Cardiac muscle cell (in vitro differentiated cells and primary cell): ENCODE data around the gene RHBG. TPM values are rescaled to one million over a fixed set of nuclear protein-coding genes. Genes with fewer than 3 reads are reported as not detected.

Experiments
- DNase-seq, 2 donors: peaks; one replicate each; pipeline versions ENCODE4 v3.0.0 to v3.0.0-alpha.2; 2010 to 2017; ENCODE audit warnings: low read depth in 1 of 2, low spot score in 1 of 2
- H3K27ac ChIP-seq: fragments of 200-600 bp; sonication (generic); 2 replicates; pipeline ENCODE4 v1.5.1; 2016
- H3K27me3 ChIP-seq: fragments of 200-600 bp; sonication (generic); 2 replicates; pipeline ENCODE4 v1.6.0; 2016; ENCODE audit warnings: control low read depth
- H3K36me3 ChIP-seq: fragments of 200-600 bp; sonication (generic); 2 replicates; pipeline ENCODE4 v1.5.1; 2016; ENCODE audit warnings: control low read depth
- H3K4me1 ChIP-seq: fragments of 200-600 bp; sonication (generic); 2 replicates; pipeline ENCODE4 v1.8.1; 2017; ENCODE audit warnings: low read depth, mild to moderate bottlenecking, mixed run types
- H3K4me3 ChIP-seq: fragments of 200-600 bp; sonication (generic); 2 replicates; pipeline ENCODE4 v1.5.1; 2016; ENCODE audit warnings: mild to moderate bottlenecking
- H3K9me3 ChIP-seq: fragments of 200-600 bp; sonication (generic); 2 replicates; pipeline ENCODE4 v1.5.1; 2017; ENCODE audit warnings: low read depth, mild to moderate bottlenecking, control low read depth
- polyA plus RNA-seq: library from polyadenylated mRNA; unstranded; fragments of >200 nt; fragmentation: Nextera tagmentation; extraction: Ambion mirVana; gene quantifications from 2 replicates; pipeline ENCODE4 v1.2.1, GENCODE V29; 2016
- total RNA-seq: library from RNA; depleted of rRNA; stranded (reverse); fragments of >200 nt; gene quantifications from 2 replicates; pipeline ENCODE4 v1.2.3, GENCODE V29; 2016
- TF ChIP-seq, protein P1 (sequence below): IDR thresholded peaks from 2 replicates; pipeline ENCODE4 v1.5.1; 2012; ENCODE audit warnings: low read depth, mild to moderate bottlenecking, low read length

RHBG gene
- total and polyA plus RNA-seq, 2 experiments from 2014 or later = not detected

DNA sequence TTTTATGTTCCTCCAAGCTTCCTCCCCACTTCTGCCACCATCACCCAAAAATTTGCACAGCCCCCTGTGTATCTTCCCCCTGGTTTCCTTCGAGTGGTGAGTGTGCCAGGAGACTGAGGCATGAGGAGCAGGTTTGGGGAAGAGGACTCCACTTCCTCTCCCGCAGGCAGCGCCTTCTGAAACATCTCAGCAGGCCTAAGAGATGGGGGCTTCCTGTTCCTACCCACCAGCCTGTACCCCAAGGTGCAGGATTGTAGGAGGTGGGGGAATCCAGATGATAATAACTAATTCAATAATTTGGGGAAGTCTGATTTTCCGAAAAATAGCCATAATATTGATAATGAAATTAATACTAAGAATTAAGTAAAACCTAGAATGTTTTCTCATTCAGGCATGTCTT is 62.4 kb downstream of the RHBG start:
- H3K4me1 ChIP-seq = peaks cover 43% of the 10 kb centered on the region
- H3K4me3 ChIP-seq = no peak overlapping the region
- H3K27me3 ChIP-seq = peaks cover 100% of the 10 kb centered on the region

DNA sequence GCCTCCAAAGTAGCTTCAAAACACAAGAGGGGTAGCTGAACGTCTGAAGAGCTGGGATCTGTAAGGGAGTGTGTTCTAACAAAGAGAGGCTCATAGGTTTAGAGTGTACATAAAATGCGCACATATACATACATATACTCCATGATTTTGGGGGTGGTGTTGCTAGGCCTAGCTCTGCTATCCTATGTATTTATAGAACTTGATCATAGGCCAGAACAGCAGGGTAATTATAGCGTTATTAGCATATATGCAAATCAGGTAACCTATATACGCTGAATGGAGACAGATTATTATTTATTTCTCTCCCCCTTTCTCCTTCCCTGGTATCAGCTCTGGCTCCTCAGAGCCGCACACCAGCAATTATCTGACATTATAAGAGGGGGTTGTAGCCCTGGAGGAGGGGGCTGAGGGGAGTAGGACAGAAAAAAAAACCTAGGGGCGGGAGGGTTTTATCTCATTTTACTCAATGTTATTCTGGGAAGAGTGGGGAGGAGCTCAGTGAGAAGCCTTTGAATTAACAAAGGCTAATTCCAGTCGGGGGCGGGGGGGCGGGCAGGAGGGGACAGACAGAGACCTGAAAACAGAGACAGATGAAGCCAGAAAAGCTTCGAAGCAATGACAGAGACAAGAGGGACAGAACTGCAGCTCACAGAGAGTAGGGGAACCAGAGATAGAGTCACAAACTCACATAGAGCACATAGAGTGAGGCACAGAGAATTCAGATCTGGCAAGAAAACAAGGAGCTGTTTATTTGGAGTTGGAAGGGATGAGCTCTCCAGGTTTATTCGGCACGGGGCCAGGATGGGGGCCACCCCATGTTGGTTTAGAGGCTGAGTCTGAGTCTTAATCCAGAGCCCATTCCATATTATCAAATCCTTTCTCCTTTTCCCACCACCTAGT is 63.0 kb downstream of the RHBG start:
- Histone ChIP-seq H3K36me3 (no peaks in the 10 kb centered on the region), H3K4me1 (peaks cover 45% of the 10 kb centered on the region), H3K27ac (no peak overlapping the region), H3K4me3 (no peak overlapping the region), H3K9me3 (no peaks in the 10 kb centered on the region), H3K27me3 (peaks cover 100% of the 10 kb centered on the region)
- DNase-seq = no peak
- TF ChIP-seq, protein P1, sequence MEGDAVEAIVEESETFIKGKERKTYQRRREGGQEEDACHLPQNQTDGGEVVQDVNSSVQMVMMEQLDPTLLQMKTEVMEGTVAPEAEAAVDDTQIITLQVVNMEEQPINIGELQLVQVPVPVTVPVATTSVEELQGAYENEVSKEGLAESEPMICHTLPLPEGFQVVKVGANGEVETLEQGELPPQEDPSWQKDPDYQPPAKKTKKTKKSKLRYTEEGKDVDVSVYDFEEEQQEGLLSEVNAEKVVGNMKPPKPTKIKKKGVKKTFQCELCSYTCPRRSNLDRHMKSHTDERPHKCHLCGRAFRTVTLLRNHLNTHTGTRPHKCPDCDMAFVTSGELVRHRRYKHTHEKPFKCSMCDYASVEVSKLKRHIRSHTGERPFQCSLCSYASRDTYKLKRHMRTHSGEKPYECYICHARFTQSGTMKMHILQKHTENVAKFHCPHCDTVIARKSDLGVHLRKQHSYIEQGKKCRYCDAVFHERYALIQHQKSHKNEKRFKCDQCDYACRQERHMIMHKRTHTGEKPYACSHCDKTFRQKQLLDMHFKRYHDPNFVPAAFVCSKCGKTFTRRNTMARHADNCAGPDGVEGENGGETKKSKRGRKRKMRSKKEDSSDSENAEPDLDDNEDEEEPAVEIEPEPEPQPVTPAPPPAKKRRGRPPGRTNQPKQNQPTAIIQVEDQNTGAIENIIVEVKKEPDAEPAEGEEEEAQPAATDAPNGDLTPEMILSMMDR = no peak

More for the DNA sequence above, 62.4 kb downstream of the RHBG start:
- TF ChIP-seq, protein P1 = no peak
- H3K27ac ChIP-seq = no peak overlapping the region
- H3K36me3 ChIP-seq = no peaks in the 10 kb centered on the region
- DNase-seq = no peak
- H3K9me3 ChIP-seq = no peaks in the 10 kb centered on the region

DNA sequence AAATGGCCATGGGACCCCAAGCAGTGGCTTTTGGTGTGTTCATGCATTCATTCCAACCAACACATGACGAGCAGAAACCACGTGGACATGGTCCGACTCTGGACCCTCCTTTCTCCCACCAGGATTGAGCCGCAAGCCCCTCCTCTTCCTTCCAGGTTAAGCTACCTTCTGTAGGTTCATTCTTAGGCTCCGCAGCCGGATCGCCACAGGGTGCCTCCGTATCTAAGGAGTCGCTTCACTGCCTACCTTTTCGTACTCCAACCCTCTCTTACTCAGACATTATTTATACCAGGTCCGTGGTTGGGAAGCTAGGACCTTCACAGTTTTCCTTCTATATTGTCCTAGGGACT is 63.6 kb downstream of the RHBG start:
- TF ChIP-seq, protein P1 = no peak
- Histone ChIP-seq H3K4me3 (no peak overlapping the region), H3K27me3 (peaks cover 100% of the 10 kb centered on the region), H3K4me1 (peaks cover 45% of the 10 kb centered on the region), H3K36me3 (no peaks in the 10 kb centered on the region), H3K27ac (no peak overlapping the region), H3K9me3 (no peaks in the 10 kb centered on the region)
- DNase-seq = no peak

DNA sequence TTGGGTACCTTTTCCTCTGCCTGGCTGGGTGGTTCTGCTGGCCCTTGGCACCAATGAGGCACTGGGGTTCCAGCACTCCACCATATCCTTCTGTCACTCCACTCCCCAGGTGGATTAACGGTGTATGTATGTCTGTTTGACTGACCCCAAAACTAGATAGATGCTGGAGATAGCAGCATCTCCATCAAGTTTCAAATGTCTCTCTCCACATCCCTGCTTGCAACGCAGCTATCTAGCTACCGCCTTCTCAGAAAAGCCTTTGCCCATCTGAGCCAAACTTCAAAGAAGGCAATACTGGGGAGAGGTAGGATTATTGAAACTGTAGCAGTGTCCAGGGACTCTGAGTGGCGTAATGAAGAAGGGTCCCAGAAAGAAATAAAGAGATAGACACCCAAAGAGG is 64.0 kb downstream of the RHBG start:
- no peak for DNase-seq
- TF ChIP-seq, protein P1 = no peak
- Histone ChIP-seq H3K27ac (no peak overlapping the region), H3K4me3 (no peak overlapping the region), H3K27me3 (peaks cover 100% of the 10 kb centered on the region), H3K9me3 (no peaks in the 10 kb centered on the region), H3K4me1 (peaks cover 45% of the 10 kb centered on the region), H3K36me3 (no peaks in the 10 kb centered on the region)

DNA sequence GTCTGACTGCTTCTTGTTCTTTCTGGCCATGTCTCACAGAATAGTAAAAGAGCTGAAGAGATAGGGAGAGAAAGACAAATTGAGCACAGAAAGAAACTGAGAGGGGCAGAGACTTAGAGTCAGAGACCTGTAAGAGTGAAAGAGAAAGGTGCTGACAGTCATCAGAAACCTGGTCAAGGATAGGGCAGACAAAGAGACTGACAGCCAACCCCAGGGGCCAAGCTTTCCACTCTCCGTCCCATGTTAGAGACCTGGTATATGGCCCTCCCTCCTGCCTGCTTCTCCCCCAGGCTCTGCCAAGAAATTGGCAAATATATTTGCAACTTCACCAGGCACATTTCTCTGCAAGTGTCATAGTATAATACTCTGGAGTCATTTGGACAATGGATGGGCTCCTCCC is 64.6 kb downstream of the RHBG start:
- peaks cover 100% of the 10 kb centered on the region for H3K27me3 ChIP-seq
- H3K4me3 ChIP-seq = no peak overlapping the region
- no peaks in the 10 kb centered on the region for H3K9me3 ChIP-seq
- H3K36me3 ChIP-seq = no peaks in the 10 kb centered on the region
- H3K4me1 ChIP-seq = peaks cover 45% of the 10 kb centered on the region
- no peak overlapping the region for H3K27ac ChIP-seq
- no peak for DNase-seq
- TF ChIP-seq, protein P1 = no peak

Other genes with a start within 250 kb of the RHBG start
- 3.6 and 8.6 TPM in 2 replicates for gene SEMA4A, start 215.6 kb upstream of the RHBG start, total RNA-seq
- 0.65 and 2.9 TPM in 2 replicates for gene SEMA4A, start 215.6 kb upstream of the RHBG start, polyA plus RNA-seq
- gene SLC25A44, start 175.1 kb upstream of the RHBG start, total RNA-seq = 9.2 and 9.7 TPM in 2 replicates
- gene SLC25A44, start 175.1 kb upstream of the RHBG start, polyA plus RNA-seq = 13.8 and 18.1 TPM in 2 replicates
- 106 and 129 TPM in 2 replicates for gene PMF1, start 156.2 kb upstream of the RHBG start, total RNA-seq
- 133 and 151 TPM in 2 replicates for gene PMF1, start 156.2 kb upstream of the RHBG start, polyA plus RNA-seq
- gene BGLAP, start 127.0 kb upstream of the RHBG start, total RNA-seq = 0.51 and 0.67 TPM in 2 replicates
- gene BGLAP, start 127.0 kb upstream of the RHBG start, polyA plus RNA-seq = 0.32 and 1.8 TPM in 2 replicates
- 34.5 and 35.7 TPM in 2 replicates for gene PAQR6, start 121.2 kb upstream of the RHBG start, total RNA-seq
- 23.3 and 40.1 TPM in 2 replicates for gene PAQR6, start 121.2 kb upstream of the RHBG start, polyA plus RNA-seq
- 101 and 110 TPM in 2 replicates for gene SMG5, start 86.4 kb upstream of the RHBG start, total RNA-seq
- gene SMG5, start 86.4 kb upstream of the RHBG start, polyA plus RNA-seq = 79.5 and 95.5 TPM in 2 replicates
- gene TMEM79, start 84.9 kb upstream of the RHBG start, total RNA-seq = 2.6 and 4.0 TPM in 2 replicates
- 3.0 and 4.6 TPM in 2 replicates for gene TMEM79, start 84.9 kb upstream of the RHBG start, polyA plus RNA-seq
- gene GLMP, start 73.5 kb upstream of the RHBG start, total RNA-seq = 54.9 and 57.7 TPM in 2 replicates
- 49.0 and 55.3 TPM in 2 replicates for gene GLMP, start 73.5 kb upstream of the RHBG start, polyA plus RNA-seq
- gene VHLL, start 69.9 kb upstream of the RHBG start, total RNA-seq = 0.98 TPM in 1 of 2 replicates, not detected in the other
- gene VHLL, start 69.9 kb upstream of the RHBG start, polyA plus RNA-seq = 0.21 TPM in 1 of 2 replicates, not detected in the other
- 245 and 330 TPM in 2 replicates for gene CCT3, start 30.9 kb upstream of the RHBG start, total RNA-seq
- 282 and 287 TPM in 2 replicates for gene CCT3, start 30.9 kb upstream of the RHBG start, polyA plus RNA-seq
- not detected in 2 replicates for gene TSACC, start 30.7 kb upstream of the RHBG start, total RNA-seq
- gene TSACC, start 30.7 kb upstream of the RHBG start, polyA plus RNA-seq = 1.1 and 4.7 TPM in 2 replicates
- gene MEF2D, start 131.6 kb downstream of the RHBG start, total RNA-seq = 35.9 and 64.6 TPM in 2 replicates
- gene MEF2D, start 131.6 kb downstream of the RHBG start, polyA plus RNA-seq = 35.1 and 52.1 TPM in 2 replicates
- 4.2 and 31.8 TPM in 2 replicates for gene IQGAP3, start 203.4 kb downstream of the RHBG start, total RNA-seq
- gene IQGAP3, start 203.4 kb downstream of the RHBG start, polyA plus RNA-seq = 0.95 and 10.0 TPM in 2 replicates
- gene TTC24, start 210.5 kb downstream of the RHBG start, total RNA-seq = 0.15 and 0.18 TPM in 2 replicates
- gene TTC24, start 210.5 kb downstream of the RHBG start, polyA plus RNA-seq = 1.1 TPM in 1 of 2 replicates, not detected in the other
- 130 and 179 TPM in 2 replicates for gene NAXE, start 222.6 kb downstream of the RHBG start, total RNA-seq
- 154 and 166 TPM in 2 replicates for gene NAXE, start 222.6 kb downstream of the RHBG start, polyA plus RNA-seq
- gene GPATCH4, start 232.3 kb downstream of the RHBG start, total RNA-seq = 6.0 and 14.4 TPM in 2 replicates
- gene GPATCH4, start 232.3 kb downstream of the RHBG start, polyA plus RNA-seq = 42.4 and 48.4 TPM in 2 replicates